ENCODE data around the gene MORF4L1. TPM values are rescaled to one million over a fixed set of nuclear protein-coding genes. Genes with fewer than 3 reads are reported as not detected.

The MORF4L1 gene
- total RNA-seq, 4 donors from 2014 or later: 118 to 178 (median 141) TPM

GRCh38 chr15:78921517-78921916 is 48.8 kb downstream of the MORF4L1 start:
- 85 to 93% methylated on average over 6 of the region's 6 CpGs for WGBS, 2 donors
- intact Hi-C loops (cut with DNase I; ENCODE audit: low total_unique reads): no loop called here
- TF ChIP-seq POLR2A (IDR thresholded peaks at IDR 0.05) (no peak), CTCF (IDR thresholded peaks at IDR 0.05) (no peak)
- no peak overlapping the region for H3K4me3 ChIP-seq (ENCODE audit: low read depth, poor library complexity, severe bottlenecking)
- DNase-seq (ENCODE audit: low spot score in 2 of 2): peak in 1 of 2 donors; percentile 76

- intact Hi-C loops (cut with DNase I; ENCODE audit: low total_unique reads): no loop called here
- TF ChIP-seq POLR2A (IDR thresholded peaks at IDR 0.05): no peak
- TF ChIP-seq CTCF (IDR thresholded peaks at IDR 0.05): no peak
- WGBS, 2 donors: 95 to 96% methylated on average over 14 of the region's 14 CpGs
- peak in 1 of 2 donors; percentile 87 for DNase-seq (ENCODE audit: low spot score in 2 of 2)
- no peak overlapping the region for H3K4me3 ChIP-seq (ENCODE audit: low read depth, poor library complexity, severe bottlenecking)
Measured at GRCh38 chr15:78921940-78922339, 49.2 kb downstream of the MORF4L1 start.

- DNase-seq (ENCODE audit: low spot score in 2 of 2): peak in 1 of 2 donors; percentile 70
- WGBS, 2 donors: 81 to 87% methylated on average over 7 of the region's 7 CpGs
- intact Hi-C loops (cut with DNase I; ENCODE audit: low total_unique reads): no loop called here
- no peak for TF ChIP-seq CTCF (IDR thresholded peaks at IDR 0.05)
- H3K4me3 ChIP-seq (ENCODE audit: low read depth, poor library complexity, severe bottlenecking): no peak overlapping the region
Measured at GRCh38 chr15:78922527-78922926, 49.8 kb downstream of the MORF4L1 start.

- 83 to 93% methylated on average over 7 of the region's 7 CpGs for WGBS, 2 donors
Measured at GRCh38 chr15:78923015-78923414, 50.3 kb downstream of the MORF4L1 start.

GRCh38 chr15:78923480-78924360 is 51.0 kb downstream of the MORF4L1 start:
- H3K4me3 ChIP-seq (ENCODE audit: low read depth, poor library complexity, severe bottlenecking): no peak overlapping the region
- WGBS, 2 donors: 89 to 94% methylated on average over 18 of the region's 18 CpGs
- DNase-seq (ENCODE audit: low spot score in 2 of 2): peak in 1 of 2 donors; percentile 48
- TF ChIP-seq CTCF (IDR thresholded peaks at IDR 0.05) (no peak), POLR2A (IDR thresholded peaks at IDR 0.05) (no peak)
- intact Hi-C loops (cut with DNase I; ENCODE audit: low total_unique reads): no loop called here

More at GRCh38 chr15:78923015-78923414, 50.3 kb downstream of the MORF4L1 start:
- H3K4me3 ChIP-seq (ENCODE audit: low read depth, poor library complexity, severe bottlenecking): no peak overlapping the region
- TF ChIP-seq CTCF (IDR thresholded peaks at IDR 0.05): no peak
- no peak for TF ChIP-seq POLR2A (IDR thresholded peaks at IDR 0.05)
- DNase-seq (ENCODE audit: low spot score in 2 of 2): no peak
- intact Hi-C loops (cut with DNase I; ENCODE audit: low total_unique reads): no loop called here
